Ovary (tissue), 3 donors: ENCODE data around the gene C1orf174.

ENCODE experiments used
- CTCF ChIP-seq, 3 donors: fragments of 450-650 bp in 2 of 3; fragments of 200-600 bp in 1 of 3; IDR thresholded peaks; one replicate each; pipeline versions ENCODE4 v1.5.1 to v1.8.0; 2016 to 2022; ENCODE audit warnings: antibody characterized with exemption in 3 of 3, mild to moderate bottlenecking in 1 of 3
- EP300 ChIP-seq: sonication (generic); formaldehyde crosslinking; IDR thresholded peaks from one replicate; pipeline ENCODE4 v1.6.1; 2017; ENCODE audit warnings: antibody characterized with exemption
- POLR2A ChIP-seq: fragments of 450-650 bp; IDR thresholded peaks from one replicate; pipeline ENCODE4 v1.6.1; 2017; ENCODE audit warnings: antibody characterized with exemption, mild to moderate bottlenecking, moderate library complexity
- donor health status: DM: no; HTN: no; CAD: no.

GRCh38 chr1:3896396-3897000 lies 3.6 kb downstream of the C1orf174 start:
- TF ChIP-seq POLR2A: no peak
- no peak for TF ChIP-seq CTCF (IDR thresholded peaks at IDR 0.05)
- no peak for TF ChIP-seq EP300
